ENCODE data around the gene KCNG2.

GRCh38 chr18:79818036-79818435, 20.3 kb downstream of the KCNG2 start:
- TF ChIP-seq, protein P1, sequence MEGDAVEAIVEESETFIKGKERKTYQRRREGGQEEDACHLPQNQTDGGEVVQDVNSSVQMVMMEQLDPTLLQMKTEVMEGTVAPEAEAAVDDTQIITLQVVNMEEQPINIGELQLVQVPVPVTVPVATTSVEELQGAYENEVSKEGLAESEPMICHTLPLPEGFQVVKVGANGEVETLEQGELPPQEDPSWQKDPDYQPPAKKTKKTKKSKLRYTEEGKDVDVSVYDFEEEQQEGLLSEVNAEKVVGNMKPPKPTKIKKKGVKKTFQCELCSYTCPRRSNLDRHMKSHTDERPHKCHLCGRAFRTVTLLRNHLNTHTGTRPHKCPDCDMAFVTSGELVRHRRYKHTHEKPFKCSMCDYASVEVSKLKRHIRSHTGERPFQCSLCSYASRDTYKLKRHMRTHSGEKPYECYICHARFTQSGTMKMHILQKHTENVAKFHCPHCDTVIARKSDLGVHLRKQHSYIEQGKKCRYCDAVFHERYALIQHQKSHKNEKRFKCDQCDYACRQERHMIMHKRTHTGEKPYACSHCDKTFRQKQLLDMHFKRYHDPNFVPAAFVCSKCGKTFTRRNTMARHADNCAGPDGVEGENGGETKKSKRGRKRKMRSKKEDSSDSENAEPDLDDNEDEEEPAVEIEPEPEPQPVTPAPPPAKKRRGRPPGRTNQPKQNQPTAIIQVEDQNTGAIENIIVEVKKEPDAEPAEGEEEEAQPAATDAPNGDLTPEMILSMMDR (conservative IDR thresholded peaks at IDR 0.05; ENCODE audit: low read depth in 2 of 2), result no peak
- TF ChIP-seq EZH2phosphoT487 (IDR thresholded peaks at IDR 0.05; ENCODE audit: unreplicated experiment), result no peak
- TF ChIP-seq REST (IDR thresholded peaks at IDR 0.05; ENCODE audit: unreplicated experiment), result no peak
- TF ChIP-seq POLR2AphosphoS5 (IDR thresholded peaks at IDR 0.05; ENCODE audit: low read depth), result no peak
- no peak for TF ChIP-seq ZNF462 (CRISPR knock-in tag; IDR thresholded peaks at IDR 0.05)
- TF ChIP-seq, protein P2, sequence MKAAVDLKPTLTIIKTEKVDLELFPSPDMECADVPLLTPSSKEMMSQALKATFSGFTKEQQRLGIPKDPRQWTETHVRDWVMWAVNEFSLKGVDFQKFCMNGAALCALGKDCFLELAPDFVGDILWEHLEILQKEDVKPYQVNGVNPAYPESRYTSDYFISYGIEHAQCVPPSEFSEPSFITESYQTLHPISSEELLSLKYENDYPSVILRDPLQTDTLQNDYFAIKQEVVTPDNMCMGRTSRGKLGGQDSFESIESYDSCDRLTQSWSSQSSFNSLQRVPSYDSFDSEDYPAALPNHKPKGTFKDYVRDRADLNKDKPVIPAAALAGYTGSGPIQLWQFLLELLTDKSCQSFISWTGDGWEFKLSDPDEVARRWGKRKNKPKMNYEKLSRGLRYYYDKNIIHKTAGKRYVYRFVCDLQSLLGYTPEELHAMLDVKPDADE (IDR thresholded peaks at IDR 0.05), result no peak
- TF ChIP-seq CREB1 (CRISPR knock-in tag; IDR thresholded peaks at IDR 0.05; ENCODE audit: low read depth), result no peak
- TF ChIP-seq EZH2 (IDR thresholded peaks at IDR 0.05; ENCODE audit: low read depth, unreplicated experiment), result no peak
- no peak for TF ChIP-seq JUNB (IDR thresholded peaks at IDR 0.05; ENCODE audit: unreplicated experiment)
- TF ChIP-seq ZNF331 (CRISPR knock-in tag; IDR thresholded peaks at IDR 0.05; ENCODE audit: low read depth), result no peak
- TF ChIP-seq ZNF114 (CRISPR knock-in tag; IDR thresholded peaks at IDR 0.05), result no peak
- TF ChIP-seq STAT1 (IDR thresholded peaks at IDR 0.05; ENCODE audit: unreplicated experiment), result no peak

Data from GM23338 (cell line).